Activated T-cell treated with anti-CD3 and anti-CD28 coated beads, Interleukin-2, amount 50 U/mL, for 1 hour (primary cell): ENCODE measurements around the gene SMIM10L2A.
"Not testable (repeated sequence)": the region's sequence is repeated elsewhere in the genome, so short reads cannot be mapped to it uniquely, and the experiment has no call there.

Source experiments
- DNase-seq: peaks from one replicate; pipeline ENCODE4 v3.0.0-alpha.2; 2020

SMIM10L2A gene

DNA sequence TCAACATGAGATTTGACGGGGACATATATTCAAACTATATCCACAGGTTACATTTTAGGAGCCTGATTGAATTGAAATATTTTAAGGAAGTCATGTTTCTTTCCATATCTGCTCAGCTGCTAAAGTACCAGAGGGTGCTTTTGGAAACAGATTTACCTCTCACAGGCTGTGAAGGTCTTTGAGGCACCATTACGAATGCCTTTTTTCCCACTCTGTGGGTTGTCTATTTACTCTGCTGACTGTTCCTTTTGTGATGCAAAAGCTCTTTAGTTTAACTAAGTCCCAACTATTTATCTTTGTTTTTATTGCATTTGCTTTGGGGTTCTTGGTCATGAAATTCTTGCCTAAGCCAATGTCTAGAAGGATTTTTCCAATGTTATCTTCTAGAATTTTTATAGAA lies 40.0 kb downstream of the SMIM10L2A start:
- DNase-seq, result not testable (repeated sequence)

DNA sequence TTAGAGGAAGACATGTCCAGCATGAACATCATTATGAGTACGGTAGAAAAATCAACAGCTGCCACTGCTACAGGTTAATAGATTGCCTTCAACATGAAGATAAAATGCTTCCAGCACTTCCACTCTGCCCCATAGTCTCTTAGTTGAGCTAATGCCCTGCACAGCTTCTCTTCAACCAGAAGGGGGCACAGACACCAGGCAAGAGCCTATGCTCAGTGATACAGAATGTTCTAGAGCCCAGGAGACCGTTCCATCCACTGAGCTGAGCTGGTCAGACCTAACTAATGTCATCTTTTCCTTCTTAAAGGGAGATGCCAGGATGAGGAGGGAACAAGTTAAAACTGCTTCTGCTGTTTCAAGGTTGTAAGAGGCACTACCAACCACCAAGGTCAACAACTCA lies 42.2 kb downstream of the SMIM10L2A start:
- no peak for DNase-seq

DNA sequence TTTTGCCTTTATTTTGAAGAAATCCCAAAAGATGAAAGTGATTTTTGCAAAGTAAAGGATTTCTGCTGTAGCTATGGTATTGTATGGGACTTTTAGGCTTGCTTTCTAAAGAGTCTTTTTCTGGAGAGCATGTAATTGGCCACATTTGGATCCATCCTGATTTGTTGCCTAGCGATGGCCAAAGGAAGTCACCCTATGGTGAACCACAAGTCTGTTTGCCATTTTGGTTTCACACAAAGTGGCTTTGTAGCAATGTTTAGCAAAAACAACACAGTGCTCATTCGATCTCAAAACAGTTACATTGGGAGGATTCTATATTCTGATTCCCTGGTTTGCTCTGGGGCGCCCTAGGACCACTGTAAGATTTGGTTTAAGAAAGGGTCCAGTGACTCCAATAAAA lies 54.6 kb downstream of the SMIM10L2A start:
- no peak for DNase-seq

DNA sequence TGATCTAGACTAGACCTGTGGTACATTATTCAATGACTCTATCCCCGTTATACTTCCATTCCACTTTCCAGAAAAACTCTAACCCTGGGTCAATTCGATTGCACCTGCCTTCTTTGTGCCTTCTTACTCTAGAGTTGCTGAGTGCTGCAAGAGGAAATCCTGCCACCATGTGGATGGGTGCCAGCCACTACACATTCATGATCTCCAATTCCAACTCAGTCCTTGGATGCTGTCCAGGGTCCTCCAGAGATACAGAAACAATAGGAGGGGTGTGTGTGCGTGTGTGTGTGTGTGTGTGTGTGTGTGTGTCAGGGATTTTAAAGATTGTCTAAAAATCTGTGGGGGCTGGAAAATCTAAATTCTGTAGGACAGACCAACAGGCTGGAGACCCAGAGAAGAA lies 55.8 kb downstream of the SMIM10L2A start:
- DNase-seq, result peak; percentile 32
